ENCODE data around the gene TGFB2. TPM values are rescaled to one million over a fixed set of nuclear protein-coding genes. Genes with fewer than 3 reads are reported as not detected.

The TGFB2 gene
- total and polyA plus RNA-seq, 10 donors: 0.24 to 5.5 (median 2.1) TPM

GRCh38 chr1:218347336-218347722 lies 2.2 kb downstream of the TGFB2 start:
- Histone ChIP-seq H3K4me1 (peaks cover 14 to 82% (median 59%) of the 10 kb centered on the region in 6 donors), H3K27ac (peak overlapping the region; percentile 59 to 81 (median 74)), H3K36me3 (no peaks in the 10 kb centered on the region), H3K9me3 (no peaks in the 10 kb centered on the region), H3K4me3 (peak overlapping the region; percentile 44 to 79 (median 58)), H3K27me3 (replicated peaks in 1 of 7) (peaks cover 0 to 32% (median 6%) of the 10 kb centered on the region in 7 donors)
- intact Hi-C loops (cut with DNase I; ENCODE audit: low total_unique reads): loop anchor here (10.0 kb wide), 1 partner anchor 177 kb away; no protein-coding TSS in a partner anchor
- TF ChIP-seq POLR2AphosphoS5 (IDR thresholded peaks at IDR 0.05) (no peak), POLR2A (IDR thresholded peaks at IDR 0.05) (no peak)
- TF ChIP-seq, protein P1, sequence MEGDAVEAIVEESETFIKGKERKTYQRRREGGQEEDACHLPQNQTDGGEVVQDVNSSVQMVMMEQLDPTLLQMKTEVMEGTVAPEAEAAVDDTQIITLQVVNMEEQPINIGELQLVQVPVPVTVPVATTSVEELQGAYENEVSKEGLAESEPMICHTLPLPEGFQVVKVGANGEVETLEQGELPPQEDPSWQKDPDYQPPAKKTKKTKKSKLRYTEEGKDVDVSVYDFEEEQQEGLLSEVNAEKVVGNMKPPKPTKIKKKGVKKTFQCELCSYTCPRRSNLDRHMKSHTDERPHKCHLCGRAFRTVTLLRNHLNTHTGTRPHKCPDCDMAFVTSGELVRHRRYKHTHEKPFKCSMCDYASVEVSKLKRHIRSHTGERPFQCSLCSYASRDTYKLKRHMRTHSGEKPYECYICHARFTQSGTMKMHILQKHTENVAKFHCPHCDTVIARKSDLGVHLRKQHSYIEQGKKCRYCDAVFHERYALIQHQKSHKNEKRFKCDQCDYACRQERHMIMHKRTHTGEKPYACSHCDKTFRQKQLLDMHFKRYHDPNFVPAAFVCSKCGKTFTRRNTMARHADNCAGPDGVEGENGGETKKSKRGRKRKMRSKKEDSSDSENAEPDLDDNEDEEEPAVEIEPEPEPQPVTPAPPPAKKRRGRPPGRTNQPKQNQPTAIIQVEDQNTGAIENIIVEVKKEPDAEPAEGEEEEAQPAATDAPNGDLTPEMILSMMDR (IDR thresholded peaks at IDR 0.05 in 8 of 11, conservative IDR thresholded peaks at IDR 0.05 in 3 of 11): no peak
- WGBS, 5 donors: 1 to 4% (median 2%) methylated on average over 14 of the region's 14 CpGs
- DNase-seq: no peak

DNA sequence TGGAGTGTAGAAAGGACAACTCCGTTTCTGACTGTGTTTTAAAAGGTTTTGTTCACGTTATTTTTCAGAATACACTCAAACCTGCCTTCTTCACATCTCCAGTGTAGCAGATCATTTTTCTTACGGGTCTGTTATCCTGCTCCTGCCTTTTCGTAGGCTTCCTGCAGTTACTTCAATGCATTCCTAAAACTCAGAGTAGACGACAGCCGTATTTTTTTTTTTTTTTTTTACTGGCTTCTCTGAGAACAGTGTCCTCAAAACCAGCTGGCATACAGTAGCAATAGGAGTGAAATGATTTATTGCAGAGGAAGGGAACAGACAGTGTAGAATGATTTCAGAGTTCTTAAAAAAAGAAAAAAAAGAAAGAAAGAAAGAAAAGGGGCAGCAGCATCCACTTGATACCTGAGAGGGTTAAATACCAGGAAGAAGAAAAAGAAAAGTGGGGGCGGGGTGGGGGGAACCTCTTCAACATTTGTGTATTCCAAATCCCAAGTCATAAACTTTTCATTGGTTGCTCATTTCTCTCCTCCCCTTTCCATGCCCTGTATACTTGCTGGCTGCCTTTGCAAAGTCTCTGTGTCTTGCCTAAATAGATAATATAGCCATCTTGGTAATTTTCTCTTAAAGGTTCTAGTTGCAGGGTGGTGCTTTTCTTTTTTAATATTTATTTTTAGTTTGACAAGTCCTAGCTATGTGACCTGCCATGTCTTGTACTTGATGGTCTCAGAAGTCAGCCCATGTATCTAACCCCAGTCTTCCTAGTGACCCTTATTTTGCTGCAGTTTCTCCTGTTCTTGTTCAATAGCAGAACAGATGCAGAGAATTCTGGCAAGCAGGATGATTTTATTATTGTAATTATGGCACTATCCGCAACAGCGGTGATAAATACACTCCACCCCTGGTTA lies 2.8 kb downstream of the TGFB2 start:
- intact Hi-C loops (cut with DNase I; ENCODE audit: low total_unique reads): loop anchor here (10.0 kb wide), 1 partner anchor 177 kb away; no protein-coding TSS in a partner anchor
- Histone ChIP-seq H3K27ac (peak overlapping the region; percentile 59 to 81 (median 74)), H3K27me3 (replicated peaks in 1 of 7) (peaks cover 0 to 32% (median 6%) of the 10 kb centered on the region in 7 donors), H3K4me1 (peaks cover 14 to 82% (median 59%) of the 10 kb centered on the region in 6 donors), H3K9me3 (no peaks in the 10 kb centered on the region), H3K4me3 (peak overlapping the region in 7 of 8 donors; percentile 44 to 79 (median 58)), H3K36me3 (no peaks in the 10 kb centered on the region)
- 23 to 32% (median 26%) methylated on average over 9 of the region's 9 CpGs for WGBS, 5 donors
- TF ChIP-seq POLR2AphosphoS5 (IDR thresholded peaks at IDR 0.05): no peak
- TF ChIP-seq, protein P1 (IDR thresholded peaks at IDR 0.05 in 8 of 11, conservative IDR thresholded peaks at IDR 0.05 in 3 of 11): no peak
- no peak for TF ChIP-seq POLR2A (IDR thresholded peaks at IDR 0.05)
- DNase-seq: no peak

- peaks cover 14 to 82% (median 59%) of the 10 kb centered on the region in 6 donors for H3K4me1 ChIP-seq
- no peaks in the 10 kb centered on the region for H3K9me3 ChIP-seq
- H3K27ac ChIP-seq: peak overlapping the region in 7 of 8 donors; percentile 11 to 81 (median 60)
- WGBS, 5 donors: 77 to 94% (median 81%) methylated on average over 3 of the region's 3 CpGs
- H3K27me3 ChIP-seq (replicated peaks in 1 of 7): peaks cover 0 to 32% (median 6%) of the 10 kb centered on the region in 7 donors
- peak overlapping the region in 5 of 8 donors; percentile 4 to 79 (median 13) for H3K4me3 ChIP-seq
- H3K36me3 ChIP-seq: no peaks in the 10 kb centered on the region
- TF ChIP-seq POLR2A (IDR thresholded peaks at IDR 0.05) (no peak), POLR2AphosphoS5 (IDR thresholded peaks at IDR 0.05) (no peak)
- TF ChIP-seq, protein P1 (IDR thresholded peaks at IDR 0.05 in 8 of 11, conservative IDR thresholded peaks at IDR 0.05 in 3 of 11): no peak
- intact Hi-C loops (cut with DNase I; ENCODE audit: low total_unique reads): loop anchor here (10.0 kb wide), 1 partner anchor 176 kb away; no protein-coding TSS in a partner anchor
- no peak for DNase-seq
Measured at GRCh38 chr1:218348628-218349071, 3.5 kb downstream of the TGFB2 start.
